GM18511 (cell line): Measurements from ENCODE around the gene RXFP3.
"Not testable (repeated sequence)": the region's sequence is repeated elsewhere in the genome, so short reads cannot be mapped to it uniquely, and the experiment has no call there.

ENCODE experiments used
- ATAC-seq: cut with Tn5 transposase; IDR thresholded peaks from one replicate; pipeline ENCODE4 v1.9.1; 2021; ENCODE audit warnings: mild to moderate bottlenecking, moderate library complexity; ENCODE audit not compliant: unreplicated experiment

The RXFP3 gene

DNA sequence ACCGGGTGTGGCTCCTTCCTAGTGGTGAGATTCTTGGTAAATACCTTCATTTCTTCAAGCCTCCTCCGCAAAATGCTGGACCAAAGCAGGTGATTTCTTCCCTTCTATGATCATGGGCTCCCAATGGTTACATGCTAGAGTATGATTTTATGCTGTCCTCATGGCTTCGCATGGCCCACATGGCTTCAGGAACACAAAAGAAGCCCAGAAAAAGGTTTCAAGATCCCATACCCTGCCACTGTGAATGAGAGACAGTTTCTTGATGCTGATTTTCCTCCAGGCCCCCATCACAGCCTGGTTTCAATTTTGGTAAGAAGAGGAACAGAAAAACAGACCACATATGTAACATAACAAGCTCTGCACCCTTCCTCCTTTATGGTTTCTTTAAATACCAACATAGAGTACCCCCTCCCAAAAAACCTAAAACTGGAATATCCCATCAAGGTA lies 2.4 kb upstream of the RXFP3 start:
- peak; percentile 89 for ATAC-seq

DNA sequence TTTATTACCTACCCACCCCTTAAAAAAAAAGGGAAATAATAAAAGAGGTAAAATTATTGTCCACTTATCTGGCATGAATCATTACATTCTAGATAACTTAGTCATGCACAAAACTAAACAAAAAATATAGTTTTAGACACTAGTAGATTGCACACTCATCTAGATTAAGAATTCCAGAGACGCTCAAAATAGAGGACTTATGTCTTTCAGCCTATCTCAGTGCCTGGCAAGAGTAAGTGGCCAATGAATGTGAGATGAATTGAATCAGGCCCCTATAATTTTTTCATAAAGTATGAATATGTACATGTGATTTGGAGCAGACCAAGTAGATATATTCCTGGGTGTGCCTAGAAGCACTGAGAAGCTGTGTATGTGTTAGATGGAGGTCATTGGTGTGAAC lies 2.0 kb upstream of the RXFP3 start:
- ATAC-seq: peak; percentile 40

GRCh38 chr5:33936004-33936380 lies 194 bp upstream of the RXFP3 start:
- ATAC-seq: no peak

DNA sequence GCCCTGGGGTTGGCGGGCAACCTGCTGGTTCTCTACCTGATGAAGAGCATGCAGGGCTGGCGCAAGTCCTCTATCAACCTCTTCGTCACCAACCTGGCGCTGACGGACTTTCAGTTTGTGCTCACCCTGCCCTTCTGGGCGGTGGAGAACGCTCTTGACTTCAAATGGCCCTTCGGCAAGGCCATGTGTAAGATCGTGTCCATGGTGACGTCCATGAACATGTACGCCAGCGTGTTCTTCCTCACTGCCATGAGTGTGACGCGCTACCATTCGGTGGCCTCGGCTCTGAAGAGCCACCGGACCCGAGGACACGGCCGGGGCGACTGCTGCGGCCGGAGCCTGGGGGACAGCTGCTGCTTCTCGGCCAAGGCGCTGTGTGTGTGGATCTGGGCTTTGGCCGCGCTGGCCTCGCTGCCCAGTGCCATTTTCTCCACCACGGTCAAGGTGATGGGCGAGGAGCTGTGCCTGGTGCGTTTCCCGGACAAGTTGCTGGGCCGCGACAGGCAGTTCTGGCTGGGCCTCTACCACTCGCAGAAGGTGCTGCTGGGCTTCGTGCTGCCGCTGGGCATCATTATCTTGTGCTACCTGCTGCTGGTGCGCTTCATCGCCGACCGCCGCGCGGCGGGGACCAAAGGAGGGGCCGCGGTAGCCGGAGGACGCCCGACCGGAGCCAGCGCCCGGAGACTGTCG lies 976 bp downstream of the RXFP3 start:
- no peak for ATAC-seq

DNA sequence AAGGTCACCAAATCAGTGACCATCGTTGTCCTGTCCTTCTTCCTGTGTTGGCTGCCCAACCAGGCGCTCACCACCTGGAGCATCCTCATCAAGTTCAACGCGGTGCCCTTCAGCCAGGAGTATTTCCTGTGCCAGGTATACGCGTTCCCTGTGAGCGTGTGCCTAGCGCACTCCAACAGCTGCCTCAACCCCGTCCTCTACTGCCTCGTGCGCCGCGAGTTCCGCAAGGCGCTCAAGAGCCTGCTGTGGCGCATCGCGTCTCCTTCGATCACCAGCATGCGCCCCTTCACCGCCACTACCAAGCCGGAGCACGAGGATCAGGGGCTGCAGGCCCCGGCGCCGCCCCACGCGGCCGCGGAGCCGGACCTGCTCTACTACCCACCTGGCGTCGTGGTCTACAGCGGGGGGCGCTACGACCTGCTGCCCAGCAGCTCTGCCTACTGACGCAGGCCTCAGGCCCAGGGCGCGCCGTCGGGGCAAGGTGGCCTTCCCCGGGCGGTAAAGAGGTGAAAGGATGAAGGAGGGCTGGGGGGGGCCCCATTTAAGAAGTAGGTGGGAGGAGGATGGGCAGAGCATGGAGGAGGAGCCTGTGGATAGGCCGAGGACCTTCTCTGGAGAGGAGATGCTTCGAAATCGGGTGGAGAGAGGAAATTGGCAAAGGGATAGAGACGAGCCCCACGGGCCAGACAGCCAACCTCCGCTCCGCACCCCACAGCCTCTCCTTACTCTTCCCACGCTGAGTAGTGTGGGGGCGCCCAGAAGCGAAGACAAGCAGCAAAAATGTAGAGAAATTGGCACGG lies 1.7 kb downstream of the RXFP3 start:
- ATAC-seq: no peak

- no peak for ATAC-seq
Observed at GRCh38 chr5:33938507-33938796, 2.3 kb downstream of the RXFP3 start.

DNA sequence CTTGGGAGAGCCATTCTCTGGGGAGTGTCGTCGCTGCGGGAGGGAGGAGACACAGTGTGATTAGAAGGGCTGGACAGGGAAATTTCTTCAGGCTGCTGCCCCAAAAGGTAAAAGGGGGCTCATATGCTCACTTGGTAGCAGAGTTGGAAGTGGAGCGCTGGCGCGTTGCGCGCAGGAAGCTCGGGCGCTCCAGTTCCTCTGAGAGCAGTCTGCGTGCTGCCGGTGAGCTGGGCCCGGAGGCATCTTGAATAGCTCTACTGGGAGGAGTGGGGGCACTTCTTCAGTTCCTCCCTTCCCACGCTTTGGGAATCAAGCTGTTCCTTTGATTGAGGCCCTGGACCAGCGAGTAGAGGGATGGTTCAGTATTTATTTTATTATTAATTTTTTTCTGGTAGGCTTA lies 2.7 kb downstream of the RXFP3 start:
- no peak for ATAC-seq

DNA sequence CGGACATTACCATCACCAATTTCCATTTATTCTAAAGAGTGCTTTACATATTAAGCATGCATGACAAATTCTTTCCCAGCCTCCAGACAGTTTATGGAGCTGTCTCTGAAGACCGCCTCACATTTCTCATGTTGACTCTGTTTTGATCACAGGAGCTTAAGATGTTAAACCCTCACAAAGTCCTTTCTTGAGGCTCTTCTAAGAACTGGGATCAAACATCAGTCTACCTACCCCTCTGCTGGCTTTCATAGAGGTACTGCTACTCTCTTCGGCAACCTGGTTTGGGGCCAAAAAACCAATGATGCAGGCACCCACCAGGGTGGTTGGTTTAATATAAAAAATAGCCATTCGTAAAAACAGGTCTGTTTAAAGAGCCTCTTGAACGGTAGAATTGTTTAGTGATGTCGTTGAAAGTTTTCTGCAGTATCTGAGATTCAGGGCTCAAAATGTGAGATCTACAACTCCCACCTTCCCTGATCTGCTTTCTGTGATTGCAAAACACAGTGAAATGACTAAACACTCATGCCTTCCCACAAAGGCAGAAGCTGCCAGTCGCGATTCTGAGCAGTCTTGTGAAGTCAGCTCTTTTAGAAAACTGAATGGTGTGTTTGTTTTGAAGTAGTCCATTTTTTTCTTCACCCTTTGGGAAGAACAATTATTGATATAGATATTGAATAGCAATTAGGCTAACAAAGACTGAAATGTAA lies 3.5 kb downstream of the RXFP3 start:
- ATAC-seq: no peak

DNA sequence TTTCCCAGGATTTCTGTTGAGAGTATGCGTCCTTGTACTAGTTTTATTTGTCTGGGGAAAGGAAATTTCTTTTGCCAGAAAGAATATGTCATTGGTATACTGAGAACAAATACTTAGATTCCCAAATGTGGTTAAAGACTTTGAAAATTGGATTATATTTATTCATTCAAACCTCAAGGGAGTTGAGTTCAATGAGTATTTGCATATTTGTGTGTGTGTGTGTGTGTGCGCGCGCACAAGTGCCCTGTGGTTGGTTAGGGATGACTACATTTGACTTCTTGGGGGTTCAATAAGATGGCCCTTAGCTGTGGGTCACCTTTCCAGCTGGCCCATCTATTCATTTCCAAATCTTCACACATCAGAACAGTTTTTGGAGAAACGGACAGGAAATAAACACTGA lies 4.9 kb downstream of the RXFP3 start:
- ATAC-seq: no peak

GRCh38 chr5:33944543-33945132 lies 8.5 kb downstream of the RXFP3 start:
- no peak for ATAC-seq

DNA sequence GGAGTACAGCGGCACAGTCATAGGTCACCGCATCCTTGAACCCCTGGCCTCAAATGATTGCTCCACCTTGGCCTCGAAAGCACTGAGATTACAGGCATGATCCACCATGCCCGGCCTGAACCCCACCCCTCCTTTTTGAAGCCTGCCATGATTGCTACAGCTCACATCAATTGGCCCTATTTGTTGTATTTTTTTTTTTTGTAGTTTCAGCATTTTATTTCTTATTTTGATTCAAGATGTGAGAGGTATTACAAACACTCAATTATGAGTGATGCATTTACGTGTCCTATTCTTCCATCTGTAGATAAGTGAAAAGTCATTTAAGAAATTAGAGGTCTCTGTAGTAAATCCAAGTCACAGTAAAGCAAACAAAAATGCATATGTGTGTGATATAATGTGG lies 16.0 kb downstream of the RXFP3 start:
- ATAC-seq: not testable (repeated sequence)

GRCh38 chr5:33957577-33958150 lies 21.5 kb downstream of the RXFP3 start:
- no peak for ATAC-seq

GRCh38 chr5:33958176-33958575 lies 22.0 kb downstream of the RXFP3 start:
- ATAC-seq: no peak

DNA sequence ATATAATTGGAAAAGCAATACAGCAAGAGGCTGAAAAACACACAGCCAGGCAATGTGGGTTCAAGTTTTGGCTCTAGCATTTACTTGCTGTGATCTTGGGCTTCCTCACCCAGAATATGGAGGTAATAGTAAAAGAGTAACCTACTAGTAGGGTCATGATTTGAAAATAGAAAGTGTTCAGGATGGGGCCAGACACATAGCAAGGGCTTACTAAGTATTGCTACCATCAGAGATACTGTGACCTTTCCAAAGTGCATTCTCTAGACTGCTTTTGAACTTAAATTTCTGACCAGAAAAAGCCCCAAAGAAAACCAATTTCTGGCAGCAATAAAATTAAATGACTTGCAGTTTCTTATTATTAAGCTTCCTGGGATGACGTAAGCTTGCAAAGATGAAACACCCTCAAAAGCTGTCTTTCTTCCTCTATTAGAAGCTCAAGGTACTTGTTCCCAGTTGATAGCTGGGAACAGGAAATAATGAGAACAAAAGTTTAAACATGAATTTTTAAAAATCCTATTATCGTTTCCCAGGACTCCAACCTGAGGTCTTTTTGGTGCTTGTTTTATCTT lies 28.0 kb downstream of the RXFP3 start:
- ATAC-seq: no peak

DNA sequence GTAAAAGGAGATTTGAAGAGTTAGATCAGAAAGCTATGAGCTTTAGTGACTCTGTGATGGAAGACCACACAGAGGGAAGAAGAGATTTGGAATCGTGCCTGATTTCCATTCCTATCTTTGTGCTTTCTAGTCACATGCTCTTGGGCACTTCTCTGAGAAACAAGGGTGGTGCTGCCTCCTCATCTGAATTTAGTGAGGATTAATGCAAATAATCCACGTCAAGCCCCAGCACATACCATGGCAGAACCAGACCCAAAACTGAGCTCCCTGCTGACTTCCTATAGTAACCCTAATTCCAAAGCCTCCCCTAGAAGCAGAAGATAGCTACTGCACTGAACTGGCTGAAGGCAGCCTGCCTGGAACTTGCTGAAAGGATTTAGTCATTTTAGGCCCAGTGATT lies 30.6 kb downstream of the RXFP3 start:
- ATAC-seq: no peak

GRCh38 chr5:33968211-33969005 lies 32.2 kb downstream of the RXFP3 start:
- ATAC-seq: no peak

- ATAC-seq: peak; percentile 86
Observed at GRCh38 chr5:33969572-33970452, 33.6 kb downstream of the RXFP3 start.

- peak; percentile 52 for ATAC-seq
Observed at GRCh38 chr5:33973271-33973670, 37.1 kb downstream of the RXFP3 start.

GRCh38 chr5:33975852-33976251 lies 39.7 kb downstream of the RXFP3 start:
- ATAC-seq: no peak
